Measurements from ENCODE around the gene FGF14.

FGF14 gene

GRCh38 chr13:101811881-101812280 lies 590.0 kb downstream of the FGF14 start:
- Mint-ChIP-seq H3K4me1 (no peaks in the 10 kb centered on the region), H3K36me3 (ENCODE audit: low read depth) (no peaks in the 10 kb centered on the region), H3K9me3 (no peaks in the 10 kb centered on the region), H3K27ac (no peak overlapping the region), H3K27me3 (ENCODE audit: low read depth) (no peaks in the 10 kb centered on the region), H3K4me3 (no peak overlapping the region)
- no peak for TF ChIP-seq CTCF (IDR thresholded peaks at IDR 0.05; ENCODE audit: unreplicated experiment in 3 of 3)

- Mint-ChIP-seq H3K27me3 (ENCODE audit: low read depth) (no peaks in the 10 kb centered on the region), H3K36me3 (ENCODE audit: low read depth) (no peaks in the 10 kb centered on the region), H3K27ac (no peak overlapping the region), H3K9me3 (no peaks in the 10 kb centered on the region), H3K4me1 (no peaks in the 10 kb centered on the region), H3K4me3 (no peak overlapping the region)
- no peak for TF ChIP-seq CTCF (IDR thresholded peaks at IDR 0.05; ENCODE audit: unreplicated experiment in 3 of 3)
Observed at GRCh38 chr13:101811284-101811839, 590.5 kb downstream of the FGF14 start.

- no peak overlapping the region for H3K27ac Mint-ChIP-seq
- no peaks in the 10 kb centered on the region for H3K36me3 Mint-ChIP-seq (ENCODE audit: low read depth)
- no peak for TF ChIP-seq CTCF (IDR thresholded peaks at IDR 0.05; ENCODE audit: unreplicated experiment in 3 of 3)
- no peaks in the 10 kb centered on the region for H3K4me1 Mint-ChIP-seq
- no peaks in the 10 kb centered on the region for H3K9me3 Mint-ChIP-seq
- H3K4me3 Mint-ChIP-seq: no peak overlapping the region
- no peaks in the 10 kb centered on the region for H3K27me3 Mint-ChIP-seq (ENCODE audit: low read depth)
Observed at GRCh38 chr13:101799196-101799595, 602.7 kb downstream of the FGF14 start.

- H3K4me1 Mint-ChIP-seq: no peaks in the 10 kb centered on the region
Observed at GRCh38 chr13:101798437-101798836, 603.4 kb downstream of the FGF14 start.

GRCh38 chr13:101795460-101795859 lies 606.4 kb downstream of the FGF14 start:
- no peaks in the 10 kb centered on the region for H3K9me3 Mint-ChIP-seq
- no peaks in the 10 kb centered on the region for H3K27me3 Mint-ChIP-seq (ENCODE audit: low read depth)
- H3K27ac Mint-ChIP-seq: no peak overlapping the region
- H3K4me3 Mint-ChIP-seq: no peak overlapping the region
- TF ChIP-seq CTCF (IDR thresholded peaks at IDR 0.05; ENCODE audit: unreplicated experiment in 3 of 3): no peak
- H3K4me1 Mint-ChIP-seq: no peaks in the 10 kb centered on the region
- H3K36me3 Mint-ChIP-seq (ENCODE audit: low read depth): no peaks in the 10 kb centered on the region

More at GRCh38 chr13:101798437-101798836, 603.4 kb downstream of the FGF14 start:
- H3K4me3 Mint-ChIP-seq: no peak overlapping the region
- H3K27ac Mint-ChIP-seq: no peak overlapping the region
- no peak for TF ChIP-seq CTCF (IDR thresholded peaks at IDR 0.05; ENCODE audit: unreplicated experiment in 3 of 3)
- H3K9me3 Mint-ChIP-seq: no peaks in the 10 kb centered on the region
- no peaks in the 10 kb centered on the region for H3K27me3 Mint-ChIP-seq (ENCODE audit: low read depth)
- no peaks in the 10 kb centered on the region for H3K36me3 Mint-ChIP-seq (ENCODE audit: low read depth)

GRCh38 chr13:101795025-101795424 lies 606.8 kb downstream of the FGF14 start:
- no peaks in the 10 kb centered on the region for H3K9me3 Mint-ChIP-seq
- no peak for TF ChIP-seq CTCF (IDR thresholded peaks at IDR 0.05; ENCODE audit: unreplicated experiment in 3 of 3)
- H3K4me3 Mint-ChIP-seq: no peak overlapping the region
- no peaks in the 10 kb centered on the region for H3K27me3 Mint-ChIP-seq (ENCODE audit: low read depth)
- no peaks in the 10 kb centered on the region for H3K36me3 Mint-ChIP-seq (ENCODE audit: low read depth)
- H3K27ac Mint-ChIP-seq: no peak overlapping the region
- no peaks in the 10 kb centered on the region for H3K4me1 Mint-ChIP-seq

Data from nephron (organoid).